ENCODE results near the gene OR9A2.

Gene OR9A2

GRCh38 chr7:143002106-143002505, 24.8 kb downstream of the OR9A2 start:
- peak; percentile 55 for TF ChIP-seq CTCF (IDR thresholded peaks at IDR 0.05; ENCODE audit: low read depth, low read length, missing control alignments)
- Histone ChIP-seq H3K4me3 (ENCODE audit: low read depth, low read length) (no peak overlapping the region), H3K27ac (no peak overlapping the region), H3K36me3 (replicated peaks) (no peaks in the 10 kb centered on the region), H3K27me3 (replicated peaks) (no peaks in the 10 kb centered on the region)
- DNase-seq = no peak
- in situ Hi-C loops (cut with HindIII; ENCODE audit: low pct_ligation_motif_present, low sequenced_read_pairs) = loop anchor here (25.0 kb wide), 1 partner anchor 210 kb away; the partner anchor contains the start of gene TAS2R40

GRCh38 chr7:143000648-143001047, 26.3 kb downstream of the OR9A2 start:
- Histone ChIP-seq H3K4me3 (ENCODE audit: low read depth, low read length) (no peak overlapping the region), H3K27me3 (replicated peaks) (no peaks in the 10 kb centered on the region), H3K36me3 (replicated peaks) (no peaks in the 10 kb centered on the region), H3K27ac (no peak overlapping the region)
- DNase-seq = no peak
- in situ Hi-C loops (cut with HindIII; ENCODE audit: low pct_ligation_motif_present, low sequenced_read_pairs) = loop anchor here (25.0 kb wide), 1 partner anchor 212 kb away; the partner anchor contains the start of gene TAS2R40
- no peak for TF ChIP-seq CTCF (IDR thresholded peaks at IDR 0.05; ENCODE audit: low read depth, low read length, missing control alignments)

- no peaks in the 10 kb centered on the region for H3K36me3 ChIP-seq (replicated peaks)
- in situ Hi-C loops (cut with HindIII; ENCODE audit: low pct_ligation_motif_present, low sequenced_read_pairs) = loop anchor here (25.0 kb wide), 1 partner anchor 213 kb away; the partner anchor contains the start of gene TAS2R40
- no peak overlapping the region for H3K4me3 ChIP-seq (ENCODE audit: low read depth, low read length)
- no peak for TF ChIP-seq CTCF (IDR thresholded peaks at IDR 0.05; ENCODE audit: low read depth, low read length, missing control alignments)
- no peaks in the 10 kb centered on the region for H3K27me3 ChIP-seq (replicated peaks)
- no peak for DNase-seq
- H3K27ac ChIP-seq = no peak overlapping the region
These were observed 27.1 kb downstream of the OR9A2 start for GRCh38 chr7:142999793-143000192.

- no peak for TF ChIP-seq CTCF (IDR thresholded peaks at IDR 0.05; ENCODE audit: low read depth, low read length, missing control alignments)
- H3K36me3 ChIP-seq (replicated peaks) = no peaks in the 10 kb centered on the region
- H3K4me3 ChIP-seq (ENCODE audit: low read depth, low read length) = no peak overlapping the region
- H3K27ac ChIP-seq = no peak overlapping the region
- in situ Hi-C loops (cut with HindIII; ENCODE audit: low pct_ligation_motif_present, low sequenced_read_pairs) = no loop called here
- no peak for DNase-seq
- no peaks in the 10 kb centered on the region for H3K27me3 ChIP-seq (replicated peaks)
These were observed 28.0 kb downstream of the OR9A2 start for GRCh38 chr7:142998966-142999365.

GRCh38 chr7:142997456-142997989, 29.4 kb downstream of the OR9A2 start:
- TF ChIP-seq CTCF (IDR thresholded peaks at IDR 0.05; ENCODE audit: low read depth, low read length, missing control alignments) = no peak
- in situ Hi-C loops (cut with HindIII; ENCODE audit: low pct_ligation_motif_present, low sequenced_read_pairs) = no loop called here
- no peaks in the 10 kb centered on the region for H3K27me3 ChIP-seq (replicated peaks)
- no peak for DNase-seq
- H3K27ac ChIP-seq = no peak overlapping the region
- H3K4me3 ChIP-seq (ENCODE audit: low read depth, low read length) = no peak overlapping the region
- no peaks in the 10 kb centered on the region for H3K36me3 ChIP-seq (replicated peaks)

GRCh38 chr7:142992427-142992826, 34.5 kb downstream of the OR9A2 start:
- Histone ChIP-seq H3K36me3 (replicated peaks) (no peaks in the 10 kb centered on the region), H3K27ac (no peak overlapping the region), H3K27me3 (replicated peaks) (no peaks in the 10 kb centered on the region), H3K4me3 (ENCODE audit: low read depth, low read length) (no peak overlapping the region)
- DNase-seq = no peak
- no peak for TF ChIP-seq CTCF (IDR thresholded peaks at IDR 0.05; ENCODE audit: low read depth, low read length, missing control alignments)
- in situ Hi-C loops (cut with HindIII; ENCODE audit: low pct_ligation_motif_present, low sequenced_read_pairs) = no loop called here

Measured in brain microvascular endothelial cell (primary cell).